HEK293 (cell line): ENCODE data around the gene TBC1D16.

Experiments used
- CTCF ChIP-seq: fragments of 450-650 bp; formaldehyde crosslinking; IDR thresholded peaks from 2 replicates; pipeline ENCODE4 v1.5.1; 2016; ENCODE audit warnings: missing biosample characterization, missing genetic modification characterization
- KLF16 ChIP-seq: fragments of 450-650 bp; formaldehyde crosslinking; IDR thresholded peaks from 2 replicates; pipeline ENCODE4 v1.5.1; 2017; ENCODE audit warnings: missing biosample characterization, missing genetic modification characterization
- ZFP41 ChIP-seq: fragments of 450-650 bp; formaldehyde crosslinking; IDR thresholded peaks from 2 replicates; pipeline ENCODE4 v1.5.1; 2016; ENCODE audit warnings: missing biosample characterization, missing genetic modification characterization, borderline replicate concordance
- ZNF501 ChIP-seq: fragments of 450-650 bp; formaldehyde crosslinking; IDR thresholded peaks from 2 replicates; pipeline ENCODE4 v1.5.1; 2016; ENCODE audit warnings: missing biosample characterization, missing genetic modification characterization
- ZNF645 ChIP-seq: fragments of 450-650 bp; formaldehyde crosslinking; IDR thresholded peaks from 2 replicates; pipeline ENCODE4; 2016; ENCODE audit warnings: missing biosample characterization, missing genetic modification characterization

GRCh38 chr17:80002690-80003490 is 32.8 kb downstream of the TBC1D16 start:
- no peak for TF ChIP-seq ZFP41 (tag by site-specific recombination)
- TF ChIP-seq CTCF (tag by site-specific recombination) = no peak
- no peak for TF ChIP-seq ZNF501 (tag by site-specific recombination)
- TF ChIP-seq KLF16 (tag by site-specific recombination) = no peak
- no peak for TF ChIP-seq ZNF645
